Psoas muscle (tissue), 8 donors: ENCODE data around the gene NOMO2. TPM values are rescaled to one million over a fixed set of nuclear protein-coding genes. Genes with fewer than 3 reads are reported as not detected.
"Not testable (repeated sequence)": the region's sequence is repeated elsewhere in the genome, so short reads cannot be mapped to it uniquely, and the experiment has no call there.

Experiments
- ATAC-seq, 4 donors: fragments of 200-7000 bp; cut with Tn5 transposase; one replicate each; pipeline ENCODE4 v1.9.1; 2020; ENCODE audit warnings: moderate library complexity in 3 of 4, mild to moderate bottlenecking in 2 of 4
- DNase-seq, 2 donors: peaks; one replicate each; pipeline ENCODE4 v3.0.0-alpha.2; 2020
- H3K27ac ChIP-seq: fragments of 200-600 bp; one replicate; pipeline ENCODE4 v1.8.0; 2022
- H3K27me3 ChIP-seq, 3 donors: fragments of 200-600 bp in 1 of 3; one replicate each; pipeline versions ENCODE4 v1.6.1 to v1.8.0; 2013 to 2022; ENCODE audit warnings: low read length in 2 of 3, mild to moderate bottlenecking in 2 of 3, moderate library complexity in 1 of 3; ENCODE audit not compliant: insufficient read depth in 3 of 3
- H3K36me3 ChIP-seq, 2 donors: fragments of 200-600 bp in 1 of 2; one replicate each; pipeline versions ENCODE4 v1.6.1 to v1.8.0; 2013 to 2022; ENCODE audit warnings: low read depth in 1 of 2, mild to moderate bottlenecking in 1 of 2, moderate library complexity in 1 of 2; ENCODE audit not compliant: insufficient read depth in 1 of 2
- H3K4me1 ChIP-seq: fragments of 200-600 bp; one replicate; pipeline ENCODE4 v1.8.0; 2022
- H3K4me3 ChIP-seq: fragments of 200-600 bp; one replicate; pipeline ENCODE4 v1.8.0; 2022; ENCODE audit warnings: mild to moderate bottlenecking
- H3K9me3 ChIP-seq: fragments of 200-600 bp; one replicate; pipeline ENCODE4 v1.8.0; 2022
- WGBS, 3 donors: extraction: QIAGEN DNeasy Blood & Tissue Kit; methylation state at CpG; one replicate each; pipeline versions ENCODE4 v1.1.6 to v1.1.7; 2013; 5-methylcytosine and 5-hydroxymethylcytosine counted together
- intact Hi-C, 2 donors: fragments of 100-400 bp; cut with DNase I; formaldehyde crosslinking; loops; one replicate each; pipeline versions ENCODE4 v1.11.0 to v1.14.2; 2022
- polyA plus RNA-seq, 3 donors: library from polyadenylated mRNA; stranded (reverse); fragments of 200-250 nt; gene quantifications; one replicate each; pipeline ENCODE4 v1.2.3, GENCODE V29; 2013
- total RNA-seq, 4 donors: library from RNA; stranded (reverse); fragmentation: NEBNext Ultra II Directional in 2 of 4; extraction: Animal tissue kit (Norgen Biotek cat#: 25700) in 2 of 4; gene quantifications; one replicate each; pipeline versions ENCODE4 v1.2.1 to v1.2.4, GENCODE V29; 2021 to 2023
- donor health status: healthy with polysubstance abuse.
- donor health status: DM: no; HTN: no; CAD: no; lungs with moderate emphysema.
- donor health status: Bipolar disorder and iron deficiency.
- donor health status: healthy.
- donor health status: DM: yes; HTN: yes; CAD: no.
- donor health status: DM: no; HTN: no; CAD: no.
- donor health status: DM: no; HTN: no; CAD: no.
- donor health status: DM: yes; HTN: yes; CAD: no.

NOMO2 gene
- total and polyA plus RNA-seq, 7 donors = 51.4 to 138 (median 89.4) TPM

GRCh38 chr16:18387767-18388166 is 174.1 kb downstream of the NOMO2 start:
- H3K4me1 ChIP-seq, H3K27me3 ChIP-seq, H3K4me3 ChIP-seq, DNase-seq, intact Hi-C loops, H3K27ac ChIP-seq, ATAC-seq, H3K9me3 ChIP-seq, H3K36me3 ChIP-seq: not testable (repeated sequence)
- WGBS, 3 donors = no CpG with 5 or more reads among the region's 43 CpGs

GRCh38 chr16:18386517-18386916 is 175.4 kb downstream of the NOMO2 start:
- DNase-seq, H3K27me3 ChIP-seq, intact Hi-C loops, H3K4me1 ChIP-seq, H3K27ac ChIP-seq, H3K4me3 ChIP-seq, H3K9me3 ChIP-seq, H3K36me3 ChIP-seq: not testable (repeated sequence)
- 80 to 94% methylated on average over 3 to 16 of the region's 25 CpGs; no CpG with 5 or more reads in 1 of the 3 donors for WGBS, 3 donors
- peak in 1 of 4 donors; percentile 31 for ATAC-seq

GRCh38 chr16:18385285-18385684 is 176.6 kb downstream of the NOMO2 start:
- H3K9me3 ChIP-seq, H3K4me3 ChIP-seq, intact Hi-C loops, DNase-seq, H3K27ac ChIP-seq, H3K27me3 ChIP-seq, H3K4me1 ChIP-seq, H3K36me3 ChIP-seq: not testable (repeated sequence)
- peak in 1 of 4 donors; percentile 36 for ATAC-seq
- 97 to 100% methylated on average over 1 to 9 of the region's 33 CpGs; no CpG with 5 or more reads in 1 of the 3 donors for WGBS, 3 donors

- H3K4me3 ChIP-seq, H3K4me1 ChIP-seq, intact Hi-C loops, H3K27me3 ChIP-seq, H3K36me3 ChIP-seq, H3K27ac ChIP-seq, H3K9me3 ChIP-seq, DNase-seq: not testable (repeated sequence)
- WGBS, 3 donors = 97% methylated on average over 12 of the region's 31 CpGs; no CpG with 5 or more reads in 2 of the 3 donors
- ATAC-seq = peak in 2 of 4 donors; percentile 57
Measured at GRCh38 chr16:18384869-18385268, 177.0 kb downstream of the NOMO2 start.

GRCh38 chr16:18384098-18384636 is 177.7 kb downstream of the NOMO2 start:
- DNase-seq, H3K27ac ChIP-seq, H3K4me1 ChIP-seq, H3K4me3 ChIP-seq, H3K36me3 ChIP-seq, intact Hi-C loops, H3K27me3 ChIP-seq, H3K9me3 ChIP-seq: not testable (repeated sequence)
- ATAC-seq = peak in 1 of 4 donors; percentile 30
- 93% methylated on average over 11 of the region's 25 CpGs; no CpG with 5 or more reads in 2 of the 3 donors for WGBS, 3 donors

GRCh38 chr16:18382696-18383095 is 179.2 kb downstream of the NOMO2 start:
- not testable (repeated sequence) for H3K27ac ChIP-seq
- 87% methylated on average over 6 of the region's 28 CpGs; no CpG with 5 or more reads in 2 of the 3 donors for WGBS, 3 donors

More at GRCh38 chr16:18382696-18383095, 179.2 kb downstream of the NOMO2 start:
- H3K27me3 ChIP-seq, H3K36me3 ChIP-seq, H3K4me1 ChIP-seq, H3K4me3 ChIP-seq, ATAC-seq, intact Hi-C loops, DNase-seq, H3K9me3 ChIP-seq: not testable (repeated sequence)

Other genes starting within 250 kb of the NOMO2 start
- gene NPIPA8, start 225.4 kb downstream of the NOMO2 start, total RNA-seq = under 1 TPM in 2 of 4 donors, not detected in 2; 0.36 to 0.42 TPM
- gene NPIPA8, start 225.4 kb downstream of the NOMO2 start, polyA plus RNA-seq = 1 to 10 TPM in 2 of 3 donors, not detected in 1; 5.7 to 6.4 TPM
- 1,000 to 10,000 TPM in 2 of 4 donors, 100 to 1,000 TPM in 2; 822 to 1,272 (median 1,015) TPM for gene RPS15A, start 228.2 kb upstream of the NOMO2 start, total RNA-seq
- 1,000 to 10,000 TPM; 2,392 to 3,567 (median 3,085) TPM for gene RPS15A, start 228.2 kb upstream of the NOMO2 start, polyA plus RNA-seq
- 10 to 100 TPM; 13.2 to 24.6 (median 15.1) TPM for gene ARL6IP1, start 239.5 kb upstream of the NOMO2 start, total RNA-seq
- gene ARL6IP1, start 239.5 kb upstream of the NOMO2 start, polyA plus RNA-seq = 10 to 100 TPM; 15.9 to 22.7 (median 20.1) TPM